Measurements from ENCODE around the gene FAM3D.

- TF ChIP-seq RBBP5 (IDR thresholded peaks at IDR 0.05; ENCODE audit: borderline replicate concordance, low read depth, low read length) (no peak), CTCF (IDR thresholded peaks at IDR 0.05; ENCODE audit: control extremely low read depth in 1 of 3, insufficient read depth in 1 of 3, low read depth in 1 of 3, low read length in 3 of 3) (no peak), POLR2AphosphoS5 (IDR thresholded peaks at IDR 0.05; ENCODE audit: low read depth, low read length) (no peak), CREB1 (IDR thresholded peaks at IDR 0.05) (no peak), TEAD4 (IDR thresholded peaks at IDR 0.05; ENCODE audit: low read depth, low read length) (no peak), POLR2A (IDR thresholded peaks at IDR 0.05; ENCODE audit: control extremely low read depth in 1 of 2, low read depth in 2 of 2, low read length in 2 of 2) (no peak), RNF2 (IDR thresholded peaks at IDR 0.05; ENCODE audit: borderline replicate concordance, low read depth, low read length, missing control alignments, poor library complexity, severe bottlenecking) (no peak), EGR1 (IDR thresholded peaks at IDR 0.05; ENCODE audit: borderline replicate concordance, low read depth, low read length) (no peak), TCF12 (IDR thresholded peaks at IDR 0.05; ENCODE audit: low read depth, low read length) (no peak), ATF2 (IDR thresholded peaks at IDR 0.05; ENCODE audit: low read length) (no peak), MAX (IDR thresholded peaks at IDR 0.05) (no peak), RXRA (IDR thresholded peaks at IDR 0.05; ENCODE audit: insufficient read depth, low read depth, low read length) (no peak), KDM5A (IDR thresholded peaks at IDR 0.05; ENCODE audit: low read length) (no peak), CHD2 (IDR thresholded peaks at IDR 0.05; ENCODE audit: low read length) (no peak)
Observed at GRCh38 chr3:58651276-58651675, 15.3 kb downstream of the FAM3D start.
